GM19025 (cell line): ENCODE data around the gene PPP1R1B.

Experiments
- ATAC-seq: cut with Tn5 transposase; IDR thresholded peaks from one replicate; pipeline ENCODE4 v1.9.1; 2021; ENCODE audit warnings: mild to moderate bottlenecking, low read depth, moderate library complexity; ENCODE audit not compliant: unreplicated experiment

The PPP1R1B gene

GRCh38 chr17:39648616-39649366, 22.0 kb downstream of the PPP1R1B start:
- no peak for ATAC-seq

GRCh38 chr17:39650121-39650579, 23.4 kb downstream of the PPP1R1B start:
- ATAC-seq = no peak

- no peak for ATAC-seq
These were observed 25.3 kb downstream of the PPP1R1B start for GRCh38 chr17:39651923-39652586.

- ATAC-seq = no peak
These were observed 26.0 kb downstream of the PPP1R1B start for GRCh38 chr17:39652587-39653315.

GRCh38 chr17:39653316-39653661, 26.5 kb downstream of the PPP1R1B start:
- no peak for ATAC-seq

- ATAC-seq = no peak
These were observed 27.0 kb downstream of the PPP1R1B start for GRCh38 chr17:39653662-39654331.

GRCh38 chr17:39655105-39655504, 28.4 kb downstream of the PPP1R1B start:
- no peak for ATAC-seq

- no peak for ATAC-seq
These were observed 31.6 kb downstream of the PPP1R1B start for GRCh38 chr17:39658346-39658745.

- ATAC-seq = no peak
These were observed 32.0 kb downstream of the PPP1R1B start for GRCh38 chr17:39658760-39659159.

GRCh38 chr17:39659279-39660010, 32.7 kb downstream of the PPP1R1B start:
- no peak for ATAC-seq

- no peak for ATAC-seq
These were observed 33.2 kb downstream of the PPP1R1B start for GRCh38 chr17:39660011-39660360.

GRCh38 chr17:39660397-39661385, 33.9 kb downstream of the PPP1R1B start:
- no peak for ATAC-seq

- ATAC-seq = no peak
These were observed 35.2 kb downstream of the PPP1R1B start for GRCh38 chr17:39661744-39662541.

GRCh38 chr17:39662551-39663339, 36.0 kb downstream of the PPP1R1B start:
- ATAC-seq = no peak

GRCh38 chr17:39663340-39663687, 36.6 kb downstream of the PPP1R1B start:
- no peak for ATAC-seq

- ATAC-seq = no peak
These were observed 37.2 kb downstream of the PPP1R1B start for GRCh38 chr17:39663688-39664580.
